Stimulated activated CD4-positive, alpha-beta T cell treated with anti-CD3 and anti-CD28 coated beads, Interleukin-2, amount 100 ng/mL, for 4 hours (primary cell): ENCODE data around the gene CYB561D2.
A peak's percentile ranks its signal among the peaks of the same experiment; 100 is the strongest.

Experiments
- DNase-seq: peaks from one replicate; pipeline ENCODE4 v3.0.0-alpha.2; 2020; ENCODE audit warnings: low read depth

CYB561D2 gene

GRCh38 chr3:50323614-50324199 lies 27.0 kb upstream of the CYB561D2 start:
- no peak for DNase-seq

GRCh38 chr3:50324351-50325112 lies 26.1 kb upstream of the CYB561D2 start:
- peak; percentile 41 for DNase-seq

DNA sequence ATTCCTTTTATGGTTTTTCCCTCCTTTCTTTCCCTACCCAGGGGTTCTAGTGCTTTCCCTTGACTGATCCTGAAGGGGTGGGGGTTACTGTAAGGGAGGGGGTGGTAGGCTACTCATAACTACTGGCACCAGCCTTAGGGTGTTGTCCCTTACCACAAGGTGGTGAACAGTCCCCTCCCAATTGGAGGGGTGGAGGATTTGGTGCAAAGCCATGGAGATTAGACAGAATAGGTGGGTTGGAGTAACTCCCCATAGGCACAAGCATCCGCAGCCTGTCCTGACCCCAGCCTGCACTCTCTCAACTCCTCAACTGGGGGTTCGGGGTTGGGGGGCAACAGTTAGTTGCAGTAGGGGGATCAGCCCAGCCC lies 25.6 kb upstream of the CYB561D2 start:
- DNase-seq: no peak

- no peak for DNase-seq
Measured at GRCh38 chr3:50325497-50326181, 25.0 kb upstream of the CYB561D2 start.

DNA sequence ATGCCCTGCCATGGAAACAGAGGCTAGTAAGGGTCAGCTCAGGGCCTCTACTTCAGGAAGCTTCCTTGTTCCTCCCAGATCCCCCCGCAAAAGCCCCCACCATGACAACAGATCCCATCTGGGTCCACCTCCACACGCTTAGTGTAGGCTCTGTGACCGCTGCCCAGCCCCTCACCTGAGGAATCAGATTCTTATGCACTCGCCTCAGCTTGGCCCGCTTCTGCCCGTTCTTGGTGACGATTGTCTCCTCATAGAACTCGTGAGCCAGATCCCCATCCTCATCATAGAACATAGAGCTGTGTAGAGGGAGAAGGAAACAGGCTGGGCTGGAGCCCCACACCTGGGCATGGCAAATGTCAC lies 24.5 kb upstream of the CYB561D2 start:
- DNase-seq: no peak

DNA sequence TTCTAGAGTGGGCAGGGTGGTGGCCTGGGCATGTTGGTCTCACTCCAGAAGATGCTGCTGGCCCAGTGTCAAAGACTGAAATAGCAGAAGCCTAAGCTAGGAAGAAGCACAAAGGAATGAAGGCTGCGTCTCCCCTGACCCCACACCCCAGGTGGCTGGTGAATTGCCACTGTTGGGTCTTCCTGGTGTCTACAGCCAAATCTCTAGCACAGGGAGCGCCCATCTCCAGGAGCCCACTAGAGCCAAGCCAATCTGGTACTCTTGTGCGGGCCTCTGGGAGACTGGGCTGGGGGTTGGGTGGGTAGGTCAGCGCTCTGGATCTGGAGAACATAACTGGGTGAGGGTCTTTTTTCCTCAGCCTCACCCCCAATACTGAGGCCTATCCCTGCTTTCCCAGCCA lies 23.5 kb upstream of the CYB561D2 start:
- no peak for DNase-seq

DNA sequence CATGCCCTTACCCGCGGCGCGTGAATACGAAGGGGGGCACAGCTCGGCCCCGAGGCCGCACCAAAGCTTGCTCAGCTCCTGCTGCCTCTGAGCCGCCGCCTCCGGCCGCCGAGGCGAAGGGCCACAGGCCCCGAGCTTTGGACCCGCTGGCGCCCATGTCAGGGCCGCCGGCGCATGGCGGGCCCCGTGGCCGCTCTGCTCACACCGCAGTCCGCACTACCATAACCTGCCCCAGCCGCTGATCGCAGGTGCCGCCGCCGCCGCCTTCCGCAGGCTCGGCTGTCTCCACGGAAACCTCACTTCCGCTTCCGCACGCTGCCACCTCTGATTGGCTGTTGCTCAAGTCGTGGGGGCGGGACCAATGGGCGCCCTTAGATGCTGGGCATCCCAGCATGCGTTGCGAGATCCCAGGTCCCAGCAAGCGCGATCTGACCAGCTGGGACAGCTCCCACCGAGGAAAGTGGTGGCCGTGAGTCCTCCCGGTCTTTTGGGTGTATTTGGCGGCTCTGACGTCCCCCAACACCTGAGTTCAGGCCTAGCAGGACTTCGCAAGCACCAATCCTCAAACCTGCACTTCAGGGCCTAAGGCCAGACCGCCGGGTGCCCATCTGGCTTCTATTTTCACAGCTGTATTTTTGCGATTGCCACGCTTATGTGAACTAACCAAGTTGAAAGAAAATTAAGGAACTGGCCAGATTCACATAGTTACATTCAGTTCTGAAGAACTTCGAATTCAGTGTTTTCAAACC lies 22.5 kb upstream of the CYB561D2 start, which contains the start of gene TUSC2:
Gene TUSC2, minus strand, starts transcription at position 281 of the 749 bp plus-strand sequence. Its CDS starts 124 bp downstream, at position 157.
- DNase-seq: peak; percentile 91

GRCh38 chr3:50330330-50330729 lies 20.3 kb upstream of the CYB561D2 start:
- DNase-seq: no peak

DNA sequence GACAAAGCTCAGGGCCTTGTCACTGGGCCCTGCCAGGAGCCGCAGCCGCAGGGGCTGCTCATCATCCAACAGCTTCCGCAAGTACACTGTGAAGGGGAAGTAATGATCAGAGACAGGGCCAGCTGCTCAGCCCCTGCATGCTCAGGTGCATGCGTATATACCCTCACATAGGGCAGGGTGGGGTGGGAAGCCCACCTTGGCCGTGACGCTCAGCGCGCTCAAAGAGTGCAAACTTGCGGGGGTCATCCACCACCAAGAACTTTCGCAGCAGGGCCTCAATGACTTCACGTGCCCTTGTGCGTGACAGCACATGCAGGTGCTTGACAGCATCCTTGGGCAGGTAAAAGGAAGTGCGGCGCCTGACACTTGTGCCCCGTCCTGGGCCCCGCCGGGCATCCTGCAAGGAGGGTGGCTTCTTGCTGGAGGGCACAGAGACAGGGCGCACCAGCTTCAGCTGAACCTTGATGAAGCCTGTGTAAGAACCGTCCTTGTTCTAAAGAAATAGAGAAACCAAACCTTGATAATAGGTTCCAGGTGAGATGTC lies 19.2 kb upstream of the CYB561D2 start:
- DNase-seq: no peak

GRCh38 chr3:50333744-50334328 lies 16.8 kb upstream of the CYB561D2 start:
- no peak for DNase-seq

DNA sequence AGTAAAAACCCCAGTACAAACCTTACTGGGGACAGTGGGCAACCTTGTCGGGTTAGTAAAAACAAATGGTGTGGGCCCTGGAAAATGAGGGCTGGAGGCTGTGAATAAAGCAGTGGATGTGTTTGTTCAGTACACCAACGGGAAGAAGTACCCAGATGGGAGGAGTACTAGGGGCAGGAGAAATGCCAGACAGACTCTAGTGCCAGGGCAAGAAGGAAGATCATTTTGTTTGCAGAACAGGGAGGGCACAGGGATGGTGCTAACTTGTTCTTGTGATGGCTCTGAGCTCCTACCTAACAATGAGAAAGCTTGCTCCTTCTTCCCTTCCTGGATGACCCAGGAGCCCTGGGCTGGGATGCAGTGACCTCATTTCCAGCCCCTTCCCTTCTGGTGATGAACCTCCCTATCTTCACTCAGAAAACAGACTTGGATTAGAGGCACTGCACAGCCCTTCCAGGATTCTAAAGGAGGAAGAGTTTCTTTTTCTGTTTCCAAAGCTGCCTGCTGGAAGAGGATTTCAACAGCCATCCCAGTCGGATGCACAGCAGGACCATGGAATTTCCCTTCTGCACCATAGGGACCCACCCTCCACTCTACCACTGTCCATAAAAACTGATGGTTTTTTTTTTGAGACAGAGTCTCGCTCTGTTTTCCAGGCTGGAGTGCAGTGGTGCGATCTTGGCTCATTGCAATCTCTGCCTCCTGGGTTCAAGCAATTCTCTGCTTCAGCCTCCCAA lies 16.2 kb upstream of the CYB561D2 start:
- DNase-seq: no peak

DNA sequence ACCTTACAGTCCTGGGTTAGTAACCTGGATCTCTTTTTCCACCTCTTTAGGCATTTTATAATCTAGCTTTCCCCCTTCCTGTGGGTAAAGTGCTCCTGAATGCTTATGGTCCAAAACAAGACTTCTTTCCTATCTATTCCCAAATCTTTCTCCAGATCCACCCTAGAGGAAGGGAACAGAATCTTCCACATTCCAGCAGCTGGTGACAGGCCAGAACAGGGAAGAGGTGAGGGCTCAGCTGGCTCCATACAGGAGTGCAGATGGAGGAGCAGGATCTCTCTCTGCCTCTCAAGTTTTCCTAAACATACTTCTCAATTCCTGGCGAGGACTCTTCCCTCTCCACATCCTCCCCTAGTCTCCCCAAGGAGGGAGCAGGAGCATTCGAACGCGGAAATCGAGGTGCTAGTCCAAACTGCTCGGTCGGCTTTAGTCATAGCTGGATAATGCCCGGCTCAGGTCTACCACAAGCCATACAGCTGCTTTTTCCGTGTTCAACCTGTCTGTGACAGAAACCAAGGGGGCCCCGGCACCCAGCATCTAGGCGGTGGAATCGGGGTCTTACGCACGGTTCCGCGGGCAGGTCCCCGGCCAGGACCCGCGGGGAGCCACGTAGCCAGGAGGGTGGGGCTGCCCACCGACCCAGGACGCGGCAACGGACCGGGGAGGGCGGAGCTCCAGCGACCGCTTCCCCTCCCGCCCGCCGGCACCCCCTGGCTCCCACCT lies 14.0 kb upstream of the CYB561D2 start:
- no peak for DNase-seq

- peak; percentile 93 for DNase-seq
Measured at GRCh38 chr3:50337175-50337861, 13.3 kb upstream of the CYB561D2 start.

- DNase-seq: no peak
Measured at GRCh38 chr3:50338965-50339364, 11.7 kb upstream of the CYB561D2 start.

- DNase-seq: no peak
Measured at GRCh38 chr3:50339485-50340146, 11.0 kb upstream of the CYB561D2 start.

- no peak for DNase-seq
Measured at GRCh38 chr3:50340147-50340447, 10.6 kb upstream of the CYB561D2 start.

DNA sequence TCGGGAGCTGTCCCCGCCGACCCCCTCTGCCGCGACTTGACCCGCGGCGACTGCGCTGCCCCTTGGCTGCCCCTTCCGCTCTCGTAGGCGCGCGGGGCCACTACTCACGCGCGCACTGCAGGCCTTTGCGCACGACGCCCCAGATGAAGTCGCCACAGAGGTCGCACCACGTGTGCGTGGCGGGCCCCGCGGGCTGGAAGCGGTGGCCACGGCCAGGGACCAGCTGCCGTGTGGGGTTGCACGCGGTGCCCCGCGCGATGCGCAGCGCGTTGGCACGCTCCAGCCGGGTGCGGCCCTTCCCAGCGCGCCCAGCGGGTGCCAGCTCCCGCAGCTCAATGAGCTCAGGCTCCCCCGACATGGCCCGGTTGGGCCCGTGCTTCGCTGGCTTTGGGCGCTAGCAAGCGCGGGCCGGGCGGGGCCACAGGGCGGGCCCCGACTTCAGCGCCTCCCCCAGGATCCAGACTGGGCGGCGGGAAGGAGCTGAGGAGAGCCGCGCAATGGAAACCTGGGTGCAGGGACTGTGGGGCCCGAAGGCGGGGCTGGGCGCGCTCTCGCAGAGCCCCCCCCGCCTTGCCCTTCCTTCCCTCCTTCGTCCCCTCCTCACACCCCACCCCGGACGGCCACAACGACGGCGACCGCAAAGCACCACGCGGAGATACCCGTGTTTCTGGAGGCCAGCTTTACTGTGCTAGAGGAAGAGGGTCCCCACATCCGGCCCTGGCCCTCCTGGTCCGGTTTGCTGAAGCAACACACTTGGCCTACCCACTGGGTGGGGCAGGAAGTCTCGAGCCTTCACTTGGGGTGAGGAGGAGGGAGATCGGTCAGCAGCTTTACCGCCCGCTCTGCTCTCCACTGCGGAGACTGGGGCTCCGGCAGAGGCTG lies 10.0 kb upstream of the CYB561D2 start, which contains the start of gene RASSF1:
Gene RASSF1, minus strand, starts transcription at position 389 of the 882 bp plus-strand sequence. Its CDS starts 31 bp downstream, at position 358.
- no peak for DNase-seq

DNA sequence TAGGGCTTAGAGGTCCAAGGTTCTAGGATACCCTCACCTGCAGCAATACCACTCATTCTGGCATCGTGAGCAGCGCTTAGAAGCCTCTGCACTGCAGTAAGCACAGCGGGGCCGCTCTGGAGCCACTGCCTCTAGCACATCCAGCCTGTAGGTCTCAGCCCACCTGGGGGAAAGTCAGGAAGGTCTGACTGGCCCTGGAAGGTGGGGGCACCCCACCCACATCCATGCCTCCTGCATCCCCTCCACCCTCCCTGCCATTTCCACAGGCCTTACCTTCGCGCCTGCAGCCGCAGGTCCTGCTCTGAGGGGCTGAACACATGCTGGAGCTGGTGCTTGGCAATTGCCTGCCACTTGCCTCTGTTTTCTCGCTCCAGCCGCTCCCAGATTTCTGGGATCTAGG lies 9.1 kb upstream of the CYB561D2 start:
- DNase-seq: no peak
